ENCODE data around the gene BTBD9. TPM values are rescaled to one million over a fixed set of nuclear protein-coding genes. Genes with fewer than 3 reads are reported as not detected.
"Not testable (repeated sequence)": the region's sequence is repeated elsewhere in the genome, so short reads cannot be mapped to it uniquely, and the experiment has no call there.

Gene BTBD9
- total RNA-seq, 1 donor, result 25.3 TPM

DNA sequence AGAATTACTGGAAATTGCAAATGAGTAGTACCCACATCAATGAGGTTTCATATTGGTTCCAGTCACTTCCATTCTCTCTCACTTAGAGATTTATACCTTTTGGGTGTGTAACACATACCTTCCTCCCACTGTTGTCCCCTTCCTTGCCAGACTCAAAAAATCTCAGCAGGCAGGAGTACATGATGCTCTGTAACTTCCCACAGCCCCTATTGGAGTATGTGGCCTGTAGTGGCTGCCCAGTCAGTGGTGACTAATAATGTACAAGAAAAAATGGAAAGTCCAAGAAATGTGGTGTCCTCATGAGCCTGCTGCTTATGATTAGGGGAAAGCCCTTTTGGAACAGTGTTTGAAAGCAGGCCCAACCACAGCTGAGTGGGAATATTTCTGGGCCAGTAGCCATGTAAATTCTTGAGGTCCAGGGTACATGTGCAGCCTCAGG is 508.2 kb downstream of the BTBD9 start:
- Histone ChIP-seq H4K20me1 (ENCODE audit: insufficient read depth, low read length) (peaks cover 84% of the 10 kb centered on the region), H3K4me1 (ENCODE audit: insufficient read depth, low read length) (peaks cover 13% of the 10 kb centered on the region), H3K9me3 (ENCODE audit: low read depth, low read length) (no peaks in the 10 kb centered on the region), H3K79me2 (ENCODE audit: insufficient read depth, low read length) (peaks cover 80% of the 10 kb centered on the region), H2AFZ (ENCODE audit: low read length) (no peak overlapping the region), H3K36me3 (ENCODE audit: insufficient read depth, low read length) (peaks cover 11% of the 10 kb centered on the region), H3K4me2 (ENCODE audit: insufficient read depth, low read length) (no peak overlapping the region), H3K27ac (ENCODE audit: low read depth, low read length) (peak overlapping the region; percentile 60), H3K27me3 (ENCODE audit: insufficient read depth, low read length) (no peaks in the 10 kb centered on the region), H3K4me3 (ENCODE audit: insufficient read depth, low read length) (no peak overlapping the region)
- DNase-seq (ENCODE audit: insufficient read length, low spot score, missing footprints), result peak; percentile 96
- TF ChIP-seq, protein P1, sequence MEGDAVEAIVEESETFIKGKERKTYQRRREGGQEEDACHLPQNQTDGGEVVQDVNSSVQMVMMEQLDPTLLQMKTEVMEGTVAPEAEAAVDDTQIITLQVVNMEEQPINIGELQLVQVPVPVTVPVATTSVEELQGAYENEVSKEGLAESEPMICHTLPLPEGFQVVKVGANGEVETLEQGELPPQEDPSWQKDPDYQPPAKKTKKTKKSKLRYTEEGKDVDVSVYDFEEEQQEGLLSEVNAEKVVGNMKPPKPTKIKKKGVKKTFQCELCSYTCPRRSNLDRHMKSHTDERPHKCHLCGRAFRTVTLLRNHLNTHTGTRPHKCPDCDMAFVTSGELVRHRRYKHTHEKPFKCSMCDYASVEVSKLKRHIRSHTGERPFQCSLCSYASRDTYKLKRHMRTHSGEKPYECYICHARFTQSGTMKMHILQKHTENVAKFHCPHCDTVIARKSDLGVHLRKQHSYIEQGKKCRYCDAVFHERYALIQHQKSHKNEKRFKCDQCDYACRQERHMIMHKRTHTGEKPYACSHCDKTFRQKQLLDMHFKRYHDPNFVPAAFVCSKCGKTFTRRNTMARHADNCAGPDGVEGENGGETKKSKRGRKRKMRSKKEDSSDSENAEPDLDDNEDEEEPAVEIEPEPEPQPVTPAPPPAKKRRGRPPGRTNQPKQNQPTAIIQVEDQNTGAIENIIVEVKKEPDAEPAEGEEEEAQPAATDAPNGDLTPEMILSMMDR (IDR thresholded peaks at IDR 0.05; ENCODE audit: extremely low read depth, low read depth, low read length), result no peak

DNA sequence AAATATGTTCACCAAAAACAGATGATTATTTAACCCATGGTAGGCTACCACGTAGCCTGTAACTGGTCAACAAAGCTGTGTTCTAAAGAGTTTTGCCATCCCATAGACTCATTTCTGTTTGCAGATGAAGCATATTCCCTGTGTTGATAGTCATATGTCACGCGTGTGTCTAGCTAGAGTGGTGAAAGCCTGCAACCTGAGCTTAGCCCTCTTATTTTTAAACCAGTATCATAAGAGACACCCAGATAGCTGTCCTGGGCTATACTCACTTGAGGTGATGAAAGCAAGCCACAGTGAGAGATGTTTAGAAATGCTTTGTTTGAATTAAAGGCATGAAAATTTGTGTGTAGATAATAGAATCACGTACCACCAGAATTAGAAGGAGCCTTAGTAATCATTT is 512.4 kb downstream of the BTBD9 start:
- Histone ChIP-seq H3K4me3 (ENCODE audit: insufficient read depth, low read length) (no peak overlapping the region), H3K79me2 (ENCODE audit: insufficient read depth, low read length) (peaks cover 63% of the 10 kb centered on the region), H4K20me1 (ENCODE audit: insufficient read depth, low read length) (peaks cover 68% of the 10 kb centered on the region), H3K4me1 (ENCODE audit: insufficient read depth, low read length) (peaks cover 10% of the 10 kb centered on the region), H3K36me3 (ENCODE audit: insufficient read depth, low read length) (no peaks in the 10 kb centered on the region), H3K4me2 (ENCODE audit: insufficient read depth, low read length) (no peak overlapping the region), H3K27me3 (ENCODE audit: insufficient read depth, low read length) (no peaks in the 10 kb centered on the region), H3K9me3 (ENCODE audit: low read depth, low read length) (no peaks in the 10 kb centered on the region), H3K27ac (ENCODE audit: low read depth, low read length) (no peak overlapping the region), H2AFZ (ENCODE audit: low read length) (no peak overlapping the region)
- TF ChIP-seq, protein P1 (IDR thresholded peaks at IDR 0.05; ENCODE audit: extremely low read depth, low read depth, low read length), result no peak
- DNase-seq (ENCODE audit: insufficient read length, low spot score, missing footprints), result no peak

DNA sequence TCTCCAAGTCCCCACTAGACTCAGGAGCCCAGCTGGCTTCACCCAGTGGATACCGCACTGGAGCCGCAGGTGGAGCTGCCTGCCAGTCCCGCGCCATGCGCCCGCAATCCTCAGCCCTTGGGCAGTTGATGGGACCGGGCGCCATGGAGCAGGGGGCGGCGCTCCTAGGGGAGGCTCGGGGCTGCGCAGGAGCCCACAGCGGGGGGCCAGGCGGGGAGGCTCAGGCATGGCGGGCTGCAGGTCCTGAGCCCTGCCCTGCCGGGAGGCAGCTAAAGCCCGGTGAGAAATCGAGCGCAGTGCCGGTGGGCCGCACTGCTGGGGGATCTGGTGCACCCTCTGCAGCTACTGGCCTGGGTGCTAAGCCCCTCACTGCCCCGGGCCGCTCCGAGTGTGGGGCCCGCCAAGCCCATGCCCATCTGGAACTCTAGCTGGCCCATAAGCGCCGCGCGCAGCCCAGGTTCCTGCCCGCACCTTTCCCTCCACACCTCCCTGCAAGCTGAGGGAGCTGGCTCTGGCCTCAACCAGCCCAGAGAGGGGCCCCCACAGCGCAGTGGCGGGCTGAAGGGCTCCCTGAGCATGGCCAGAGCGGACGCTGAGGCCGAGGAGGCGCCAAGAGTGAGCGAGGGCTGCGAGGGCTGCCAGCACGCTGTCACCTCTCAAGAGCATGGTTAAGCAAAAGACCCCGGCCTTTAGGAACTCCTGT is 515.4 kb downstream of the BTBD9 start:
- H4K20me1 ChIP-seq (ENCODE audit: insufficient read depth, low read length), result peaks cover 50% of the 10 kb centered on the region
- H3K79me2 ChIP-seq (ENCODE audit: insufficient read depth, low read length), result peaks cover 52% of the 10 kb centered on the region
- H3K4me3 ChIP-seq (ENCODE audit: insufficient read depth, low read length); H3K27me3 ChIP-seq (ENCODE audit: insufficient read depth, low read length); H3K9me3 ChIP-seq (ENCODE audit: low read depth, low read length); H3K36me3 ChIP-seq (ENCODE audit: insufficient read depth, low read length); H2AFZ ChIP-seq (ENCODE audit: low read length); H3K27ac ChIP-seq (ENCODE audit: low read depth, low read length); H3K4me2 ChIP-seq (ENCODE audit: insufficient read depth, low read length); H3K4me1 ChIP-seq (ENCODE audit: insufficient read depth, low read length); DNase-seq (ENCODE audit: insufficient read length, low spot score, missing footprints): not testable (repeated sequence)

DNA sequence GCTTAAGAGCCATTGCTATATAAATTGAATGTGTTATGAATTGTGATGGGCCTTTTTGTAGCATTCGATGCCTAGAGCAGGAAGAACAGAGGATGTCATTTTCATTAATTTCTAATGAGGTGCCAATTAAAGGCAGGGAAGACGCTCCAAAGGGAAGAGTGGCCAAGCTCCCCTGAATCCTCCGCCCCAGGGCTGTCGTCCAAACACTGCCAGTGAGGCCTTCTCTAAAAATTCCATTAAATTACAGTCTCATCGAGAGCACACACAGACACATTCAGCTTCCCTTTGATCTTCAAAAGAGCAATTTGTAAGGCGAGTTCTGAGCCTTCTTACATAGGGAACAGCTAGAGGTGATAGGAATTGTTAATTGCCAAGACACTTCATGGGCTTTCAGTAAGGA is 520.2 kb downstream of the BTBD9 start:
- Histone ChIP-seq H3K27me3 (ENCODE audit: insufficient read depth, low read length) (no peaks in the 10 kb centered on the region), H3K79me2 (ENCODE audit: insufficient read depth, low read length) (peaks cover 41% of the 10 kb centered on the region), H3K4me1 (ENCODE audit: insufficient read depth, low read length) (peaks cover 11% of the 10 kb centered on the region), H4K20me1 (ENCODE audit: insufficient read depth, low read length) (peaks cover 52% of the 10 kb centered on the region), H3K4me3 (ENCODE audit: insufficient read depth, low read length) (no peak overlapping the region), H3K4me2 (ENCODE audit: insufficient read depth, low read length) (no peak overlapping the region), H3K27ac (ENCODE audit: low read depth, low read length) (no peak overlapping the region), H3K9me3 (ENCODE audit: low read depth, low read length) (no peaks in the 10 kb centered on the region), H2AFZ (ENCODE audit: low read length) (no peak overlapping the region), H3K36me3 (ENCODE audit: insufficient read depth, low read length) (no peaks in the 10 kb centered on the region)
- TF ChIP-seq, protein P1 (IDR thresholded peaks at IDR 0.05; ENCODE audit: extremely low read depth, low read depth, low read length), result no peak
- no peak for DNase-seq (ENCODE audit: insufficient read length, low spot score, missing footprints)

All from osteoblast (primary cell).